Neuronal stem cell (in vitro differentiated cells): ENCODE measurements around the gene KDM4B.

Experiments used
- DNase-seq: peaks from one replicate; pipeline ENCODE4 v3.0.0-alpha.2; 2013; ENCODE audit warnings: low spot score
- H2AFZ ChIP-seq: one replicate; pipeline ENCODE4 v1.6.1; 2013; ENCODE audit warnings: mild to moderate bottlenecking, low read length, inconsistent platforms
- H2AK5ac ChIP-seq: 2 replicates; pipeline ENCODE4 v1.6.1; 2013; ENCODE audit warnings: low read depth, mild to moderate bottlenecking, inconsistent platforms, low read length, moderate library complexity, mixed read lengths
- H2BK120ac ChIP-seq: 2 replicates; pipeline ENCODE4 v1.6.1; 2013; ENCODE audit warnings: low read depth, mild to moderate bottlenecking, inconsistent platforms, low read length, moderate library complexity, mixed read lengths
- H2BK12ac ChIP-seq: one replicate; pipeline ENCODE4 v1.6.1; 2013; ENCODE audit warnings: low read length, inconsistent platforms
- H2BK15ac ChIP-seq: 2 replicates; pipeline ENCODE4 v1.6.1; 2013; ENCODE audit warnings: mild to moderate bottlenecking, low read length, inconsistent platforms, mixed read lengths
- H2BK5ac ChIP-seq: one replicate; pipeline ENCODE4 v1.6.1; 2013; ENCODE audit warnings: inconsistent platforms, mild to moderate bottlenecking, low read length, moderate library complexity
- H3K14ac ChIP-seq: one replicate; pipeline ENCODE4 v1.6.1; 2013; ENCODE audit warnings: low read length, inconsistent platforms
- H3K18ac ChIP-seq: 2 replicates; pipeline ENCODE4 v1.6.1; 2013; ENCODE audit warnings: low read length, inconsistent platforms
- H3K23ac ChIP-seq: 2 replicates; pipeline ENCODE4 v1.6.1; 2013; ENCODE audit warnings: low read depth, mild to moderate bottlenecking, mixed read lengths, low read length, inconsistent platforms; ENCODE audit not compliant: poor library complexity
- H3K27ac ChIP-seq: replicated peaks from 3 replicates; pipeline ENCODE4 v1.5.1; 2013; ENCODE audit warnings: low read length, inconsistent platforms
- H3K27me3 ChIP-seq, 3 experiments: 2 replicates each; pipeline ENCODE4 v1.6.1; 2013; ENCODE audit warnings: low read length in 3 of 3, mild to moderate bottlenecking in 2 of 3, inconsistent platforms in 1 of 3, low read depth in 1 of 3, mixed read lengths in 1 of 3, moderate library complexity in 1 of 3; ENCODE audit not compliant: control insufficient read depth in 3 of 3, insufficient read depth in 3 of 3
- H3K36me3 ChIP-seq, 2 donors: replicated peaks in 1 of 2; 2 replicates each; pipeline ENCODE4 v1.6.1; 2013; ENCODE audit warnings: low read length in 2 of 2; ENCODE audit not compliant: control insufficient read depth in 2 of 2, insufficient read depth in 2 of 2
- H3K4ac ChIP-seq: 2 replicates; pipeline ENCODE4 v1.6.1; 2013; ENCODE audit warnings: inconsistent platforms, mild to moderate bottlenecking, low read length, moderate library complexity
- H3K4me1 ChIP-seq, 2 donors: 1 replicate in 1 of 2; 2 replicates in 1 of 2; pipeline ENCODE4 v1.6.1; 2013; ENCODE audit warnings: low read length in 2 of 2, low read depth in 1 of 2; ENCODE audit not compliant: control insufficient read depth in 2 of 2, insufficient read depth in 1 of 2
- H3K4me2 ChIP-seq: one replicate; pipeline ENCODE4 v1.6.1; 2013; ENCODE audit warnings: mild to moderate bottlenecking, low read length, inconsistent platforms; ENCODE audit not compliant: insufficient read depth, poor library complexity, severe bottlenecking
- H3K4me3 ChIP-seq, 2 donors: 2 replicates each; pipeline ENCODE4 v1.5.1; 2013; ENCODE audit warnings: low read length in 2 of 2, mild to moderate bottlenecking in 2 of 2, inconsistent platforms in 1 of 2, moderate library complexity in 1 of 2
- H3K79me1 ChIP-seq: one replicate; pipeline ENCODE4 v1.6.1; 2013; ENCODE audit warnings: low read depth, mild to moderate bottlenecking, inconsistent platforms, low read length, moderate library complexity
- H3K9ac ChIP-seq: one replicate; pipeline ENCODE4 v1.6.1; 2013; ENCODE audit warnings: mild to moderate bottlenecking, low read depth, low read length, inconsistent platforms; ENCODE audit not compliant: poor library complexity
- H3K9me3 ChIP-seq, 2 donors: replicated peaks in 1 of 2; 2 replicates each; pipeline versions ENCODE3 to v1.6.1; 2013; ENCODE audit warnings: low read length in 2 of 2, mild to moderate bottlenecking in 2 of 2, inconsistent platforms in 1 of 2, low read depth in 1 of 2, mixed read lengths in 1 of 2, moderate library complexity in 1 of 2; ENCODE audit not compliant: control insufficient read depth in 2 of 2, insufficient read depth in 1 of 2
- H4K8ac ChIP-seq: one replicate; pipeline ENCODE4 v1.6.1; 2013; ENCODE audit warnings: low read depth, mild to moderate bottlenecking, inconsistent platforms, low read length, moderate library complexity
- H4K91ac ChIP-seq: one replicate; pipeline ENCODE4 v1.6.1; 2013; ENCODE audit warnings: low read length, low read depth, mild to moderate bottlenecking, inconsistent platforms; ENCODE audit not compliant: poor library complexity
- WGBS, 2 donors: extraction: QIAGEN DNeasy Blood & Tissue Kit; methylation state at CpG; one replicate each; pipeline ENCODE4 v1.1.7; 2013; ENCODE audit warnings: missing lambda C conversion rate in 2 of 2, mixed read lengths in 1 of 2; ENCODE audit not compliant: insufficient read length in 2 of 2, insufficient replicate concordance in 1 of 2; ENCODE audit errors: extremely low coverage in 2 of 2; 5-methylcytosine and 5-hydroxymethylcytosine counted together

KDM4B gene

DNA sequence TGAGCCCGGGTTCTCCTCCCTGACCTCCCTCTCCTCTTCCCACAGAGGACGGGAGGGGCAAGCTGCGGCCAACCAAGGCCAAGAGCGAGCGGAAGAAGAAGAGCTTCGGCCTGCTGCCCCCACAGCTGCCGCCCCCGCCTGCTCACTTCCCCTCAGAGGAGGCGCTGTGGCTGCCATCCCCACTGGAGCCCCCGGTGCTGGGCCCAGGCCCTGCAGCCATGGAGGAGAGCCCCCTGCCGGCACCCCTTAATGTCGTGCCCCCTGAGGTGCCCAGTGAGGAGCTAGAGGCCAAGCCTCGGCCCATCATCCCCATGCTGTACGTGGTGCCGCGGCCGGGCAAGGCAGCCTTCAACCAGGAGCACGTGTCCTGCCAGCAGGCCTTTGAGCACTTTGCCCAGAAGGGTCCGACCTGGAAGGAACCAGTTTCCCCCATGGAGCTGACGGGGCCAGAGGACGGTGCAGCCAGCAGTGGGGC, 162.2 kb downstream of the KDM4B start:
- H3K14ac ChIP-seq: peak overlapping the region; percentile 56
- no peak overlapping the region for H4K91ac ChIP-seq
- H3K18ac ChIP-seq: peak overlapping the region; percentile 97
- no peak for DNase-seq
- H3K4me3 ChIP-seq: no peak overlapping the region
- peak overlapping the region; percentile 89 for H3K23ac ChIP-seq
- H3K4me2 ChIP-seq: peak overlapping the region; percentile 11
- H2AFZ ChIP-seq: no peak overlapping the region
- peak overlapping the region; percentile 100 for H3K4ac ChIP-seq
- H2BK5ac ChIP-seq: peak overlapping the region; percentile 93
- peak overlapping the region; percentile 99 for H2BK15ac ChIP-seq
- H3K27ac ChIP-seq: peak overlapping the region; percentile 63
- H2BK120ac ChIP-seq: peak overlapping the region; percentile 81
- H2AK5ac ChIP-seq: peak overlapping the region; percentile 100
- peaks cover 20 to 31% of the 10 kb centered on the region in 2 donors for H3K36me3 ChIP-seq
- H3K9ac ChIP-seq: peak overlapping the region; percentile 84
- H4K8ac ChIP-seq: peak overlapping the region; percentile 82
- H2BK12ac ChIP-seq: peak overlapping the region; percentile 100
- H3K4me1 ChIP-seq: peaks cover 45 to 55% of the 10 kb centered on the region in 2 donors
- no CpG with 5 or more reads among the region's 21 CpGs for WGBS, 2 donors
- H3K27me3 ChIP-seq: no peaks in the 10 kb centered on the region
- no peaks in the 10 kb centered on the region for H3K9me3 ChIP-seq
- peaks cover 7% of the 10 kb centered on the region for H3K79me1 ChIP-seq

DNA sequence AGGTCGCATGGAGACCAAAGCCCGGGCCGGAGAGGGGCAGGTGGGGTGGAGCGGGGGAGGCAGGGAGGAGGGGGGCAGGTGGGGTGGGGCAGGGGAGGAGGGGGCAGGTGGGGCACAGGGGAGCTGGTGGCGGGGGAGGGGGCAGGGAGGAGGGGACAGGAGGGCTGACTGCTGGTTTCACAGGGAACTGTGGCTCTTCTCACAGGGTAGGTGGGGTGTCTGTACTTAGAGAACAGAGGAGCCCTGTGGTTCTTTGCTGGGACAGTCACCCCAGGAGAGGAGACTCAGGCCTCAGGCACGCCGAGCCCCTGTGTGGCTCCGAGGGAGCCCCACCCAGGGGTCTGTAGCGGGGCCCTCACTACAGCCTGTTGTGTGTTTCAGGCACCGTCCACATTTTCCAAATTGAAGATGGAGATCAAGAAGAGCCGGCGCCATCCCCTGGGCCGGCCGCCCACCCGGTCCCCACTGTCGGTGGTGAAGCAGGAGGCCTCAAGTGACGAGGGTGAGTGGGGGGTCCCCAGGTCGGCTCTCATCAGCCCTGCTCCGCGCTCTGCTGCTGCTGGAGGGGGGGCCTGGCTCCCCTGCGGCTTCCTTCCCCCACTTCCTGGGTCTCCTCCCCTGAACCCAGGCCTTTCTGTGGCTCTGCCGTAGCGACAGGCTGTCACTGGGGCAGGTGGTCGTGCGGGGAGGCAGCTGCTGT, 162.7 kb downstream of the KDM4B start:
- Histone ChIP-seq H3K27me3 (no peaks in the 10 kb centered on the region), H3K4me3 (no peak overlapping the region), H3K9ac (peak overlapping the region; percentile 88), H2BK12ac (peak overlapping the region; percentile 100), H3K9me3 (no peaks in the 10 kb centered on the region), H2AK5ac (peak overlapping the region; percentile 100), H3K18ac (peak overlapping the region; percentile 98), H3K36me3 (peaks cover 22 to 34% of the 10 kb centered on the region in 2 donors), H2AFZ (no peak overlapping the region), H3K79me1 (peaks cover 7% of the 10 kb centered on the region), H4K8ac (peak overlapping the region; percentile 82), H2BK5ac (peak overlapping the region; percentile 96), H2BK120ac (peak overlapping the region; percentile 97), H3K14ac (no peak overlapping the region), H2BK15ac (peak overlapping the region; percentile 99), H3K4me1 (peaks cover 41 to 55% of the 10 kb centered on the region in 2 donors), H3K27ac (peak overlapping the region; percentile 86), H3K4ac (peak overlapping the region; percentile 76), H3K23ac (no peak overlapping the region), H3K4me2 (peak overlapping the region; percentile 23), H4K91ac (peak overlapping the region; percentile 100)
- no CpG with 5 or more reads among the region's 25 CpGs for WGBS, 2 donors
- DNase-seq: no peak

DNA sequence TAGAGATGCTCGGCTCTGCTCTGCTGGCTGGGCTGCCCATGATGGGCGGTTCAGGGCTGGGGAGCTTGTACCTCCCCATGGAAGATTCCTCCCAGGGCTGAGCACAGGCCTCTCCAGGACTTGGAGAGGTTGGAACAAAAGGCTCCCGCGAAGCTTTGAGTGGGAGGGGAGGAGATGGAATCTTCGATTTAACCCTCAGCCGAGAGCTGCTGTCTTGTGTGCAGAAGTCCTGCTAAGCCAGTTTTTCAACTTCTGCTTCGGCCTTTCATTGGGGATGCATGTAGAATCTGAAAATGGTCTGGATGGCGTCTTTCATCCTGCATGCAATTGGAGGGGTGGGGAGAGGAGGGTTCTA, 163.3 kb downstream of the KDM4B start:
- peak; percentile 49 for DNase-seq

More for the DNA sequence above, 163.3 kb downstream of the KDM4B start:
- no CpG with 5 or more reads among the region's 8 CpGs for WGBS, 2 donors
- no peak overlapping the region for H2AFZ ChIP-seq
- no peak overlapping the region for H3K4me3 ChIP-seq
- peak overlapping the region; percentile 86 for H3K27ac ChIP-seq
- peak overlapping the region; percentile 99 for H2BK15ac ChIP-seq
- no peaks in the 10 kb centered on the region for H3K9me3 ChIP-seq
- no peak overlapping the region for H3K23ac ChIP-seq
- H4K8ac ChIP-seq: peak overlapping the region; percentile 43
- no peak overlapping the region for H3K4me2 ChIP-seq
- H2BK12ac ChIP-seq: peak overlapping the region; percentile 41
- peaks cover 35 to 55% of the 10 kb centered on the region in 2 donors for H3K4me1 ChIP-seq
- no peak overlapping the region for H3K14ac ChIP-seq
- H2BK5ac ChIP-seq: peak overlapping the region; percentile 96
- H4K91ac ChIP-seq: peak overlapping the region; percentile 100
- H3K27me3 ChIP-seq: no peaks in the 10 kb centered on the region
- H3K36me3 ChIP-seq: peaks cover 27 to 38% of the 10 kb centered on the region in 2 donors
- H3K79me1 ChIP-seq: peaks cover 7% of the 10 kb centered on the region
- H2BK120ac ChIP-seq: peak overlapping the region; percentile 97
- peak overlapping the region; percentile 100 for H2AK5ac ChIP-seq
- peak overlapping the region; percentile 98 for H3K18ac ChIP-seq
- H3K9ac ChIP-seq: peak overlapping the region; percentile 88
- H3K4ac ChIP-seq: peak overlapping the region; percentile 76
